IPS-18a (cell line): ENCODE data around the gene COPE.
A peak's percentile ranks its signal among the peaks of the same experiment; 100 is the strongest.
"Not testable (repeated sequence)": the region's sequence is repeated elsewhere in the genome, so short reads cannot be mapped to it uniquely, and the experiment has no call there.

Source experiments
- H3K27ac ChIP-seq: one replicate; pipeline ENCODE4 v1.5.1; 2013; ENCODE audit warnings: low read length
- H3K27me3 ChIP-seq: one replicate; pipeline ENCODE4 v1.6.1; 2013; ENCODE audit warnings: mild to moderate bottlenecking, low read length; ENCODE audit not compliant: control insufficient read depth, insufficient read depth
- H3K36me3 ChIP-seq: one replicate; pipeline ENCODE4 v1.6.1; 2013; ENCODE audit warnings: low read depth, low read length; ENCODE audit not compliant: control insufficient read depth
- H3K4me1 ChIP-seq: one replicate; pipeline ENCODE4 v1.6.1; 2013; ENCODE audit warnings: low read depth, low read length; ENCODE audit not compliant: control insufficient read depth
- H3K4me3 ChIP-seq: one replicate; pipeline ENCODE4 v1.5.1; 2013; ENCODE audit warnings: low read length
- H3K9ac ChIP-seq: one replicate; pipeline ENCODE4 v1.6.1; 2013; ENCODE audit warnings: mild to moderate bottlenecking, low read length, moderate library complexity
- H3K9me3 ChIP-seq: one replicate; pipeline ENCODE4 v1.6.1; 2013; ENCODE audit warnings: low read depth, low read length; ENCODE audit not compliant: control insufficient read depth

The COPE gene

GRCh38 chr19:18919086-18919899 lies at the start of gene COPE, which contains the start of gene DDX49:
Gene COPE, minus strand, starts transcription at chr19:18919387. Its CDS starts 39 bp downstream, at chr19:18919348.
Gene DDX49, plus strand, starts transcription at chr19:18919715. Its CDS starts 27 bp downstream, at chr19:18919742.
- Histone ChIP-seq H3K27ac (peak within 1 kb of the TSS; percentile 38), H3K4me1 (no peaks in the 10 kb centered on the region), H3K27me3 (no peaks in the 10 kb centered on the region), H3K9ac (peak within 1 kb of the TSS; percentile 78), H3K4me3 (peak within 1 kb of the TSS; percentile 78), H3K36me3 (peaks cover 17% of the 10 kb centered on the region), H3K9me3 (no peaks in the 10 kb centered on the region)

- Histone ChIP-seq H3K4me1 (no peaks in the 10 kb centered on the region), H3K9ac (no peak overlapping the region), H3K27ac (no peak overlapping the region), H3K9me3 (no peaks in the 10 kb centered on the region), H3K36me3 (no peaks in the 10 kb centered on the region), H3K27me3 (no peaks in the 10 kb centered on the region), H3K4me3 (no peak overlapping the region)
Measured at GRCh38 chr19:18967358-18968146, 48.4 kb upstream of the COPE start.

- H3K4me3 ChIP-seq, result no peak overlapping the region
- H3K27me3 ChIP-seq, result no peaks in the 10 kb centered on the region
- H3K36me3 ChIP-seq, result no peaks in the 10 kb centered on the region
- no peaks in the 10 kb centered on the region for H3K9me3 ChIP-seq
- H3K4me1 ChIP-seq, result no peaks in the 10 kb centered on the region
- no peak overlapping the region for H3K27ac ChIP-seq
- H3K9ac ChIP-seq, result no peak overlapping the region
Measured at GRCh38 chr19:18966307-18966706, 47.1 kb upstream of the COPE start.

GRCh38 chr19:18964121-18964520 lies 44.9 kb upstream of the COPE start:
- Histone ChIP-seq H3K36me3 (no peaks in the 10 kb centered on the region), H3K9ac (no peak overlapping the region), H3K4me3 (no peak overlapping the region), H3K27me3 (no peaks in the 10 kb centered on the region), H3K27ac (no peak overlapping the region), H3K9me3 (no peaks in the 10 kb centered on the region), H3K4me1 (no peaks in the 10 kb centered on the region)

GRCh38 chr19:18961767-18962620 lies 42.8 kb upstream of the COPE start:
- H3K9me3 ChIP-seq, result no peaks in the 10 kb centered on the region
- no peak overlapping the region for H3K9ac ChIP-seq
- no peak overlapping the region for H3K27ac ChIP-seq
- H3K4me3 ChIP-seq, result no peak overlapping the region
- H3K36me3 ChIP-seq, result no peaks in the 10 kb centered on the region
- H3K4me1 ChIP-seq, result no peaks in the 10 kb centered on the region
- H3K27me3 ChIP-seq, result no peaks in the 10 kb centered on the region

- no peaks in the 10 kb centered on the region for H3K36me3 ChIP-seq
- H3K9me3 ChIP-seq, result no peaks in the 10 kb centered on the region
- no peaks in the 10 kb centered on the region for H3K4me1 ChIP-seq
- H3K4me3 ChIP-seq, result no peak overlapping the region
- H3K9ac ChIP-seq, result no peak overlapping the region
- H3K27me3 ChIP-seq, result no peaks in the 10 kb centered on the region
- no peak overlapping the region for H3K27ac ChIP-seq
Measured at GRCh38 chr19:18960370-18960769, 41.2 kb upstream of the COPE start.

GRCh38 chr19:18955042-18955441 lies 35.9 kb upstream of the COPE start:
- no peaks in the 10 kb centered on the region for H3K9me3 ChIP-seq
- H3K36me3 ChIP-seq, result no peaks in the 10 kb centered on the region
- H3K27me3 ChIP-seq, result no peaks in the 10 kb centered on the region
- no peak overlapping the region for H3K27ac ChIP-seq
- no peaks in the 10 kb centered on the region for H3K4me1 ChIP-seq
- no peak overlapping the region for H3K4me3 ChIP-seq
- no peak overlapping the region for H3K9ac ChIP-seq

- H3K9ac ChIP-seq, result no peak overlapping the region
- no peak overlapping the region for H3K4me3 ChIP-seq
- H3K9me3 ChIP-seq, result no peaks in the 10 kb centered on the region
- no peaks in the 10 kb centered on the region for H3K4me1 ChIP-seq
- no peak overlapping the region for H3K27ac ChIP-seq
- H3K27me3 ChIP-seq, result no peaks in the 10 kb centered on the region
- H3K36me3 ChIP-seq, result no peaks in the 10 kb centered on the region
Measured at GRCh38 chr19:18954094-18954493, 34.9 kb upstream of the COPE start.

- H3K27me3 ChIP-seq, H3K4me1 ChIP-seq, H3K27ac ChIP-seq, H3K36me3 ChIP-seq, H3K9ac ChIP-seq, H3K9me3 ChIP-seq, H3K4me3 ChIP-seq: not testable (repeated sequence)
Measured at GRCh38 chr19:18952364-18953003, 33.3 kb upstream of the COPE start.

GRCh38 chr19:18951721-18952281 lies 32.6 kb upstream of the COPE start:
- H3K9me3 ChIP-seq, result no peaks in the 10 kb centered on the region
- no peaks in the 10 kb centered on the region for H3K4me1 ChIP-seq
- H3K27me3 ChIP-seq, result no peaks in the 10 kb centered on the region
- H3K4me3 ChIP-seq, result no peak overlapping the region
- H3K9ac ChIP-seq, result no peak overlapping the region
- H3K36me3 ChIP-seq, result no peaks in the 10 kb centered on the region
- no peak overlapping the region for H3K27ac ChIP-seq
